Measurements from ENCODE around the gene NOSIP.

- TF ChIP-seq POLR2A (IDR thresholded peaks at IDR 0.05) = no peak
- TF ChIP-seq CTCF (IDR thresholded peaks at IDR 0.05 in 4 of 5, conservative IDR thresholded peaks at IDR 0.05 in 1 of 5) = no peak
Measured at GRCh38 chr19:49626226-49626625, 45.9 kb upstream of the NOSIP start.
